Subcutaneous adipose tissue (tissue), 4 donors: ENCODE measurements around the gene VSX1. TPM values are rescaled to one million over a fixed set of nuclear protein-coding genes. Genes with fewer than 3 reads are reported as not detected.

ENCODE experiments used
- CTCF ChIP-seq: fragments of 450-650 bp; IDR thresholded peaks from one replicate; pipeline ENCODE4 v1.5.1; 2016; ENCODE audit warnings: low read depth, mild to moderate bottlenecking, control low read depth, antibody characterized with exemption, moderate library complexity
- total RNA-seq, 4 donors: library from RNA; depleted of rRNA; stranded (reverse); fragments of >200 nt; gene quantifications; one replicate each; pipeline ENCODE4 v1.1.0, GENCODE V29; 2016

VSX1 gene
- total RNA-seq, 4 donors from 2014 or later = not detected

GRCh38 chr20:25025986-25026605 lies 55.8 kb downstream of the VSX1 start:
- no peak for TF ChIP-seq CTCF

Other genes with a start within 250 kb of the VSX1 start
- gene CST7, start 132.9 kb downstream of the VSX1 start, total RNA-seq = 1 to 10 TPM; 1.1 to 4.7 (median 2.6) TPM
- gene APMAP, start 89.4 kb downstream of the VSX1 start, total RNA-seq = 100 to 1,000 TPM in 3 of 4 donors, 10 to 100 TPM in 1; 63.4 to 325 (median 240) TPM
- 10 to 100 TPM in 3 of 4 donors, 1 to 10 TPM in 1; 9.3 to 35.6 (median 16.2) TPM for gene ACSS1, start 24.0 kb downstream of the VSX1 start, total RNA-seq
- gene ENTPD6, start 113.6 kb upstream of the VSX1 start, total RNA-seq = 10 to 100 TPM; 41.3 to 82.5 (median 53.6) TPM
- 100 to 1,000 TPM in 3 of 4 donors, 10 to 100 TPM in 1; 99.3 to 216 (median 137) TPM for gene PYGB, start 165.9 kb upstream of the VSX1 start, total RNA-seq